NOMO-1 treated with dmso at 0.1 percent for 144 hours (cell line): ENCODE results near the gene DPYSL3.

ENCODE experiments used
- DNase-seq: peaks from one replicate; lab custom pipeline; 2025; ENCODE audit not compliant: unreplicated experiment; lab: John Stamatoyannopoulos, UW

Gene DPYSL3

DNA sequence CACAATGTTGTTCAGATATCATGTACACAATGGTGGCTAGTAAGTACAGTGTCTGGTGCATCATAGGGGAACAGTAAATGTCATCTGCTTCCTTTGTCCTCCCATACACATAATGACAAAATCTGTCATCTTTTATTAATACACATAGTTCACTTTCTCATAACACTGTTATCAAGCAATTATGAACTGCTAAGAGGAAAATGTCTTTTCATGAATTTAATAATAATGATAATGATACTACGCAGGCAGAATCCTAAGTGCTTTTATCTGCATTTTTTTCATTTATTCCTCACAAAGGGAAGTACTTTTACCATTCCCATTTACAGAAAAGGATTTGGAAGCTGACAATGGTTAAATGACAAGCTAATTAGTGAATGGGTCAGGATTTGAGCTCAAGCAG lies 35.7 kb downstream of the DPYSL3 start:
- no peak for DNase-seq

DNA sequence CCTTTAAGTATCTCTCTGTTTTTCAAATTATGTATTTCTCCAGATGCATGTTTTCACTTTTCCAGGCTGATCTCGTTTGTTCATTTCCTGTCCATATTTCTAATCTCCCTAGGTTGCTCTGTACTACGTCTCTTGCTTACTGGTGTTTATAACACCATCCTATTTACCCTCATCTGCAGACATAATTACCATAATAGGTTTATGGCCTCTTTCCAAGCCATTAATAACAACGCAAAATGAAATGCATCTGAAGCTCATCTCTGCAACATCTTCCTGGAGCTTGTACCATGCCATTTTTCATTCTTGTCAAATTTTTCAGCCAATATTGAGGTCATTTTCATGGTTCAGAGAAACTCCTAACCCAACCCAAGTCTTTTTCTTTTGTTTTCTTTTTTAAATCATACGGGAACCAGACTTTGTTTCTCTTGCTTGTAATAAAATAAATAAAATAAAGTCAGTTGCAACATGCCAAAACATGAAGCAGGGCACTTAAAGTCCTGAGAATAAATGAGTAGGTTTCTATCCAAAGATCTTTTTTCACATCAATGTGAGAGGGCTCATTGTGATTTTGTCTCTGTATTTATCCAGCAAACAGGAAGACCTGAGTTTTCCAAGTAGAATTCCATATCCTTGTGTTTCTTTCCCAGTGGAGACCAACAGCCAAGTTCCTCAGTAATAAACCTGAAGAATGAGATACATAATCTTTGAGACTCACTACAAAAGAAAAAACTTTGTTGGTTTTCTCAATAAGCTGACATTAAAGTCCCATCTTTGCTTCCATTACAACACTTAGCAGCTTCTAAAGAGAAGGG lies 37.0 kb downstream of the DPYSL3 start:
- no peak for DNase-seq

DNA sequence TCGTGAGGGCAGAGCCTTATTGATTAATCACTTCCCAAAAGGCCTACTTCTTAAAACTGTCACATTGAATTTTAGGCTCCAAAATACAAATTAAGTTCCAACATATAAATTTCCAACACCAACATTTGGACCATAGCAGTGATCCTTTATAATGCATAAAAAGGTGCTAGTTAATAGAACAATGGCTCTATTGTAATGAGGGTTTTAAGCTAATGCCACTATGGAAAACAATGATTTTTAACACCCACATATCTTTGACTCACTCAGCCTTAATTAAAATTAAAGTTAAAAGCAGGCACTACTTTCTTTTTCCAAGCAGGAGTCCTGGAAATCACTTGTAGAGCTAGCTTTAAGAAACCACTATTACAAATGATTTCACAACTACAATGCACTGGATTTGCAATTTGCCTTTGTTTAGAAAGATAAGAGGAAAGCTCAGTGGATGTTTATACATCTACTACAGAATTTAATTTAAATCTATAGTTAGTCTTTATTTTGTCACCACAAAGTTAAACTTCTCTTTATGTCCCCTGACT lies 41.8 kb downstream of the DPYSL3 start:
- no peak for DNase-seq

DNA sequence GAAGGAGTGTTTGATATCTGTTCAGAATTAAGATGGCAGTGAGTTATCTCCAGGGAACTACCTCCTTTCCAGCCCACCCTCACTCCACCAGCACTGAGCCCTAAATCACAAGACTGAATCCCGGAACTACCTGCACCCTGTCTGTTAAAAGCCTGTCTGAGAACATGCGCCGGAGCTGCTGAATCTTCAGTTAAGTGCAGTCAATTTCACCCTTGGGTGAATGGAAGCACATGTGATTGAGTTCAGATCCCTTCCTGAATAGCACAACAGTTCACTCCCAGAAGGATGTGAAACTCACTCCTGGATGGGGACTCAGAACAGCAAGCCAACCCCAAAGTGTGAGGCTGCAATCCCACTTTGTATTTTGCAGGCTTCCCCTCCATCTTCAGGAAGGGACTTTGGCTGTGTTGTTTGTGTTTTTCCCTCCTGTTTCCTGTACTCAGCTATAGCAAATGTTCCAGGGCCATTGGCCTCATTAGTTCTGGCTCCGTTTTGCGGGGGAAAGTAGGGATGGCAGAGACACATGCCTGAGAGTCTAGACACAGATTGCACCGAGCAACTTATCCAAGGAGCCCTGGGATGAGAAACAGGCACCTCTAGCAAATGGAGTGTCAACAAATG lies 43.4 kb downstream of the DPYSL3 start:
- DNase-seq = no peak

DNA sequence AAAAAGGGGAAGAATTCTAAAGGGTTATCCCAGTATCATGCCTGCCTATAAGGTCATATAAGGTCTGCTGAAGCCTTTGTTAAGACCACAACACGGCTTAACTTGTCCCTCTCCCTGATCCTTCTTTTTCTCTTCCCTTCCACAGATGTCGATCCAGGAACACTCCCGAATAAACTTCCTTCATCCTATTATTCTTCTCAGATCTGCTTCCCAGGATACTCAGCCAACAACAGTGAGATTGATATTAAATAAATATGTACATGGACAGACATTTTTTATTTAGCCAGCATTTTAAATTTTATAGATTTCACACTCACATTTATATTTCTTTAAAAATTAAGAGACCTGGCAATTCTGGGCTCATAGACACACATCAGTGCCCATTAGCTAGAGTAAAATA lies 44.1 kb downstream of the DPYSL3 start:
- DNase-seq = no peak

DNA sequence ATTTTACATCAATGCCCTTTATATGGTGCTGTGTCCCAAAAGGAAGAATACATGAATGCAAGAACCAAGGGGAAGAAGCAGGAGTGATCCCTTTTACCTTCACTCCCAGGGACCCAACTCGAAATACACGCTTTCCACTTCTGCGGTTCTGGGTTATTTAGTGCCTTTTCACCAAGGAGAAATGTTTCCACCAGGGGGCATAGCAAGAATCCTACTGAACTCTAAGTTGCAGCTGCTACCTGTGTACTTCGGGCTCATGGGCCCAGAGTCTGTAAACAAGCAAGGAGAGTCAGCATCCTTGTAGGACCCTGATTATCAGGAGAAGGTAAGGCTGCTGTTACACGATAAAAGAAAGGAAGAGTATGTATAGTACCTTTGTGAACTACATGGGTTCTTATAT lies 45.7 kb downstream of the DPYSL3 start:
- DNase-seq = no peak

DNA sequence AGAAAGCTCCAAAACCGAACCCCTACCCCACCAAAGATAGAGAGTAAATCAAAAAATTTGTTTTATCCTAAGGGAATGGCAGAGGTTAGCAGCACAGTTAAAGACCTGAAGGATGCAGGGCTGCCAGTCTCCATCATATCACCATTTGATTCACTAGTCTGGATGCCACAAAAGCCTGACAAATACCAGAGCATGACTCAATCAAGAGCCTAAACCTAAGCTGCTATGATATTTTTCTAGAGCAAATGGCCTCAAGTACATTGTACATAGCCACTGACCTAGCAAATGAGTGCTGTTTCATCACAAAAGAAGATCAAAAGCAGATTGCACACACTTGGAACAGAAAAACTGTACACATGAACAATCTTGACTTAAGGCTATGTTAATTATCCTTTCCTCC lies 48.0 kb downstream of the DPYSL3 start:
- no peak for DNase-seq

DNA sequence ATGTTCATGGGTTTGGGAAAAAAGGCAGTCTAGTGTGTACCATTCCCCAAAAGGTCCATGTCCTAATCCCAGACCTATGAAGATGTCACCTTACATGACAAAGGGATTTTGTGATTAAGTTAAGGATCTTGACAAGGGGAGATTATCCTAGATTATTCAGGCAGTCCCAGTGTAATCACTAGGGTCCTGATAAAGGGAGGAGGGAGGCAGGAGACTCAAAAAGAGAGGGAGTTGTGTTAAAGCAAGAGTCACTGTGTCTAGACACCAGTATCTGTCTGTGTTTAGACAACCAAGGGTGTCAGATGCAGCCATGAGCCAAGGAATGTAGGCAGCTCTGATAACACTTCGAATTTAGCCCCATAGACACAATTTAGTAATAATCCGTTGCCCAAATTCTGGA lies 49.5 kb downstream of the DPYSL3 start:
- no peak for DNase-seq

DNA sequence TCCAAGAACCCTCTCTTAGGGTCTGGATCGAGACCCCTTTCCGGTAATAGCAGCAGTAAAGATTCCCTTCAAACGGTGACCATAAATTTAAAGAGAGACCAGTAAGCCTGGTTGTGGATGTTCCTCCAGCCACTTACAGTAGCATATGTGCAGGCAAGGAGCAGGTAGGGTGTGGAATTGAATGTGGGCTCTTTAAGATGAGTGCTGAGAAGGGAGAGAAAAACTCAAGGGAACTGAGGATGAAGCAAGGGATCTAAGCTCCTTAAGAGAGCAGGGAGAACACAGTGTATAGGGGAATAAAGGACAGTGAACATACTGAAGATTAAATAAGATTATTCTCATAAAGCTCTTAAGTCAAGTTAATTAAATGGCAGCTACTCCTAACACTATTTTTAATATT lies 51.3 kb downstream of the DPYSL3 start:
- DNase-seq = no peak

DNA sequence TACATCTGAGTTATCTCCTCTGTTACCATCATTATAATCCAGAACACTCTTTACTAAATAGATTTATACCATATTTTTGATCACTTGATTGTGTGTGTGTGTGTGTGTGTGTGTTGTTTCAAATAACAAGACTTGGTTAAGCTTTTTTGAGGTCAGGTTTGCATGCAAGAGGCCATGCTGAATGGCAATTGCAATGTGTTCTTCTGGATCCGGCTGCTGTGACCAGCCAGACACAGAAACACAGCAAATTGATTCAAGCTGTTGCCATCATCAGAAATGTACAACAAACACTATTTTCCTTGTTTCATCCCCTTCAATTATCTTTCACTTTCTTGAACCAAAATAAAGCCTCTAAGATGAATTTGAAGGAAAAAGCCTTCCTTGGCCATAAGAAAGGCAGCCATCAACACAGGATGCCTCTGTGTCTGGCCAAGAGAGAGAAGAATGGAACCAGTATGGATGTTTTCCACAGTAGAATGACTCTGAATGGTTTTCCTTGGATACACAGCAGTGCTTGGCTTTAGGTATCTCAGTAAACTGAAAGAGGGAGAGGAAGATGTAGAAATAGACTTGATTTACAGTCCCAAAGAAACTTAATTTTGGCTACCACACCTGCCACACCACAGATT lies 53.9 kb downstream of the DPYSL3 start:
- DNase-seq = no peak

DNA sequence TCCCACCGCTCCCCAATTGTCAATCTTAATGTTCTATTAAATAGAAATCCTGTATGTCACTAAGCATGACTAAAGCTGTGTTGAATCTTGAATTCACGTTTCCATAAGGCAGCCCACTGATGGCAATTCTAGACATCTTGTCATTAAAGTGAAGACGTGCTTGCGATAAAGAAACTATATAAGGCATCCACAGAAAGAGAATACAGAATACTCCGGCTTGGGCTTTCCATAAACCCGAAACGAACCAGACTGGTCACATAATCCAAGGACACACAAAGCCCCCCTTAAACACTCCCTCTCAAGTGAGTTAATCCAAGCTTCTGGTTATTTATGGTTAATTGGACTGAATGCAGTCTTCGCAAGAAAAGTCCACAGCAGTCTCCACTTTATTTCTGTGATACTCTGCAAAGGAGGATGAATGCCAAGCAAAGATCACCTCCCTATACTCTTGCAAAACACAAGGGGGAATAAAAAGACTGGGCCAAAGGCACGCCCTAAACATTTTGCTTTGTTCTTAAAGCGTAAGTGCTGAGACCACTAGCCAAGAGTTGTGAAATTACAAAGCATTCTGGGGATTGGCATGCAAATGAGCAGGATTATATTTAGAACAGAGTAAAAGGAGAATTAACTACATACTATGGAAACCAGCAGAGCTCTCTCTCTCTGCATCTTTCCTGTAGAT lies 54.7 kb downstream of the DPYSL3 start:
- DNase-seq = peak; percentile 61

DNA sequence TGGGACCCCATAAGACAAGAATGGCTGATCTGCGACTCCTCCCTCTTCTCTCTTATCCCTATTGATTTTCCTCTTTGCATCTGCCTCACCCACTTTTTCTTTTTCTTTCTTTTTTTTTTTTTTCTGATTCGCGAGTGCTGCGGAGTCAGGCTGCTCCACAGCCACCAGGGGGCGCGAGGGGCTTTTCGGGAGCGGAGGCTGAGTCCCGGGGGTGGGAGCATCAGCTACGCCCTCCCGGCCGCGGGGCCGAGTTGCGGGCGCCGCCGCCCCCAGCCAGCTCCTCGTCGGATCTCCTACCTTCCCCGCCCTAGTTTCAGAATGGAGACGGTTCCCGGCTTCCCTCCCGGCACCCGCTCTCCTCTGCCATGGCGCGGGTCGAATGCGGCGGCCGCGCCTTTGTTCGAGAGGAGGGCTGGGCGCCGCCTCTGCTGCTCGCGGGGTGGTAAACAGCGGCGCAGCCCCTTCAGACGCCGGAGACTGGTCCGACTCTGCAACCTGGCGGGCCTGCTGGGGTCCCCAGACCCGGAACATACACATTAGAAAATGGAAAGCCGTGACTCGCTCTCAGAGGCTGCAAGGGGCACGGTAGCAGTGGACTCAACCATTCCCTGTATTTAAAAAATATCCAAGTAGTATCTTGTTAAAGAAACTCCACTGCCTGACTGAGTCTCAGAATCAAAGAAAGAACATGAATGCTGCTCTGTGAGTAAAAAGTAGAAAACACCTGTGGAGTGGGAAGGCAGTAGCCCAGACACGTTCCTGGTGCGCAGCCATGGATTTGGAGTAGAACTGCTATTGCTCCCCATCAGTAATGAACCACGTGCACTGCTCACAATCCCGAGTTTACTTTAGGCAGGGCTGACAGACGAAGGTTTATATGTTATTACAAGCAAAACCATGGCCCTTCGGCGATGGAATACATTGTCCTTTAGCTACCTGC lies 55.7 kb downstream of the DPYSL3 start:
- peak; percentile 56 for DNase-seq

DNA sequence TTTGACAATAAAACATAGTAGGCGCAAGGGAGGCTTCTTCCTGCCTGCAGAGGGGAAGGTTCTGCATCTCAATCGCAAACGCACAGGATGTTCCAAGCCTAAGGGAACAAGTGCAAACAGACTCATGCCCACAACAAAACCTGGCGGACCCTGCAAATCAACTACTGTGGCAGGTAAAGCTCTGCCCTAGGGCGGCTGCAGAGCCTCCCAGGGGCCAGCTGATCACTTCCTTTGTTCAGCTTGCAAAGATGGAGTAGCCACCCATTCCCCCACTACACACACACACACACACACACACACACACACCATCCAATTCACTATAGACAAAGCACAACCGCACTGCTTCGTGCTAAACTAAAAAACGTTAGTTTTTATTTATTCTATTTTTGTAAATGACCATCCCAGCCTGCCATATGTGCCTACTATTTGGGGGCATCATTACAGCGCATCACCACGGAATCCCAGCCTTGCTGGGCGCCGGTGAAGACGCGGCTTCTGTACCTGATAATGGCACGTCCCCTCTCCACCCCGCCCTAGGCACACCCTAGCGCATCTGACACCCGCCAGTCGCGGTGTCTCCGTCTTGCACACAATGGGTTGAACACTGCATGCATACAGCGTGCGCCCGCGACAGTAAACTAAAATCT lies 57.6 kb downstream of the DPYSL3 start:
- no peak for DNase-seq

DNA sequence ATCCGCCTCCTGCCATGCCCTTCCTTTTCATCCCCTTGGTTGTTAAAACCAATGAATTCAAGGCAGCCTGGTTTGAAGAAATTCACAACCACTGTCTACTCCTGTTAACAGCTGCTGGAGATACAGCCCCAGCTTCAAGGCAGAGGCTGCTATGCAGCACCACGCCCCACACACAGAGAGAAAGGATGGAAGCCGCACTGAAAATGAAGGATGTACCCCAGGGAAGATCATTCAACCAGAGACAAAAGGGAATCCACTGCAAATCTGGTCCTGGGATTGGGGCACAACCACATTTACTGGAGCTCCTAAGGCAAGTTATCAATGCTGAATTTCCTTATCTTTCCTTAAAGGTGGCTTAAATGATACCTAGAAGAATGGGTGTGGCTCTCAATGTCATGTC lies 58.7 kb downstream of the DPYSL3 start:
- no peak for DNase-seq

DNA sequence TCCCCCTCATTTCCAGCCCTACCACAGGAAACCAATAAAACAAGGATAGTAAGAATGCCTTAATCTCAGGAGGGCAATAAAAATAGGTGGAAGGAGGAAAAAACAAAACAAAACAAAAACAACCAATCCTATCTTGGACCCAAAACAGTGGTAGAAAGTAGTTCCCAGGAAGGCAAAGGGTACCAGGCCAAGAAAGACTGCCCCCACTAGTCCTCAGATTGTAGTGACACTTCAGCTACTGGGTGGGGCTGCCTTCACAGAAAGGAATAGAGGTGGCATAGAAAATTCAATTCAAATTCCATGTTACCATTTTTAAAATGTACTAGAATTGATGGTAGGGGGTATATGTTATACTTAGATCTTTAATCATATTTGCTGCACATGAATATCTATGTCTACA lies 59.3 kb downstream of the DPYSL3 start:
- DNase-seq = no peak

DNA sequence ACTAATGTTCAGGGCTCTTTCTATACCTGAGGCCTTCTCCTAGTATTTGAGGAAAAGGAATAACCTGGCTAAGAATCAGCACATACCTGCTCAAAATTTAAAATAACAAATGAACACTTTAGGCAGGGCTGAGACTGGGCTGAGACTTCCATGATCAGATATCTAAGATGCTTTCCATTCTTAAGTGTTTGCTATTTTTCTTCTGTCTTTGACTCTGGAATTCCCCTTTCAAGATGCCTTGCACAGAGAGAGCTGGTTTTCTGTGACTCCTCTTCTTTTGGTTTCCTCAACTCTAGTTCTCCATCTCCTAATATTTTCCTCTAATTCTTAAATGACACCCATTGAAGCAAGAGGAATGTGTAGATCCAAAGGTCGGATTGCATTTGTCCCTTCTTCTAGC lies 61.1 kb downstream of the DPYSL3 start:
- no peak for DNase-seq

DNA sequence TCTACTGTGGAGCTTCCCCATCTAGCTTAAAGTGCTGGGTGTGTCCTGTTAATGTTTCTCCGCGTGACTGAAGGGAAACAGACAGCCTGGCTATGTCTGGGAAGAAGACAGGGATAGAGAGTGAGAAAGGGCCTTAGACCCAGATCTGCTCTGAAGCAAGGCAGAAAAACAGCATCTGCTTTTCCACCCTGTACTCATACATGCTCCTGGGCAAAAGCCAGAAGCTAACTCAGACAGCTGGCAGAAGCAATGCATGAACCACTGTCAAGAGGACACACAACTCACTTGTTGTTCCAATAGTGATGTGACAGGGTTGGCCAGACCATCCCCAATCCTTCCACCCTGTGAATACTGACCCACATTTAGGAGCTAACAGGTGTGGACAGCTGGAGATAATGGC lies 63.3 kb downstream of the DPYSL3 start:
- no peak for DNase-seq

DNA sequence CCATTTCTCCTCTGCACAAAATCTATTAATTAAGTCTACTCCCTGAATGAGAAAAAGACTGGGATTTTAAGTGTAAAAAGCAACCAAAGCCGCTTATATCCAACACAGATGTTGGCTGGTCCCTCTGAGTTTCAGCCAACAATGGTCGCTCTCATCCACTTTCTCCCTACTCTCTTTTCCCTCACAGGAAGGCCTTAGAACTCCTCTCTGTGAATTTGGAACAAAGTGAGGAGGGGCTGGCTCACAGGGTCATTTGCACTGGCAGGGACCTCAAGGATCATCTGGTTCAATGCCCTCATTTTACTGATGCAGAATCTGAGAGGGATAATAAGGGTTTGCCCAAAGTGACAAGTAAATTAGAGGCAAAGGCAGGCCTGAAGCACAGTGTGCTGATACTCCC lies 64.0 kb downstream of the DPYSL3 start:
- DNase-seq = no peak

DNA sequence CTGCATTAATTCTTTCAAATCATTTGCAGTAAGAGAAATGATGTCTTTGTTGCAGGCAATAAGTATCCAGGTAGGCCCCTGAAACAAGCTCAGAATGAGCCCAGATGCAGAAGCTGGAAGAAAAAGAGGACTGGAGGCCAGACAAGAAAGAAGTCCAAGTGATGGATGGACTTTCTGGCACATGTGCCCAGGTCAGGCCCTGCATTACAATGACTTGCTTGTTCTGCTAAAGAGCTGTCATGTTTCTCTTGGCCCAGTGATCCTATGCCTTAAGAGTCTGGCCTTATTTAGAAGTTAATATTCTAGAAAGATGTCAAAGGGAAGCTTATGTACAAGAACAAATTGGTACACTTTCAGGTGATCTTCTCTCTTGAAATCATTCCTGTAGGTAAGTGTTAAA lies 64.8 kb downstream of the DPYSL3 start:
- DNase-seq = no peak

DNA sequence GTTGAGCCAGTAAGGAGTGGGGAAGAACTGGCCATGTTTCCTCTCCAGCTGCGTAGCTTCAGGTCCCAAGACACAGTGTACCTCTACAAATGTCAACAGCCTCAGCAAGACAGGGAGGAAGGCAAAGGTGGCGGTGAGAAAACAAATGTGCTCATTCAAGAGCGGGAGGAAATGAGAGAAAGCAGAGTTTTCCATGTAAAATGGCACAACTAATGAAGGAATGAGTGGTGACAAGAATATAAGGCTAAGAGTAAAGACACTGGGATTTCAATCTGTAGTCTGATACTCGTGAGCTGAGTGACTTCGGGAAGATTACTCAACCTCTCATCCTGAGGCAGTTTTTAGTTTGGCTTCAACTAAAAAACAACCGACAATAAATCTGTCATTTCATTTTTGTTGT lies 67.6 kb downstream of the DPYSL3 start:
- no peak for DNase-seq
